CD4-positive, alpha-beta T cell treated with Interleukin-17A for 1 hour (primary cell): Measurements from ENCODE around the gene TRIO.

Experiments
- DNase-seq: peaks from one replicate; pipeline ENCODE4 v3.0.0-alpha.2; 2020

Gene TRIO

GRCh38 chr5:14273207-14273767 lies 130.1 kb downstream of the TRIO start:
- no peak for DNase-seq

GRCh38 chr5:14276380-14276779 lies 133.2 kb downstream of the TRIO start:
- no peak for DNase-seq

GRCh38 chr5:14277385-14278320 lies 134.5 kb downstream of the TRIO start:
- DNase-seq: no peak

DNA sequence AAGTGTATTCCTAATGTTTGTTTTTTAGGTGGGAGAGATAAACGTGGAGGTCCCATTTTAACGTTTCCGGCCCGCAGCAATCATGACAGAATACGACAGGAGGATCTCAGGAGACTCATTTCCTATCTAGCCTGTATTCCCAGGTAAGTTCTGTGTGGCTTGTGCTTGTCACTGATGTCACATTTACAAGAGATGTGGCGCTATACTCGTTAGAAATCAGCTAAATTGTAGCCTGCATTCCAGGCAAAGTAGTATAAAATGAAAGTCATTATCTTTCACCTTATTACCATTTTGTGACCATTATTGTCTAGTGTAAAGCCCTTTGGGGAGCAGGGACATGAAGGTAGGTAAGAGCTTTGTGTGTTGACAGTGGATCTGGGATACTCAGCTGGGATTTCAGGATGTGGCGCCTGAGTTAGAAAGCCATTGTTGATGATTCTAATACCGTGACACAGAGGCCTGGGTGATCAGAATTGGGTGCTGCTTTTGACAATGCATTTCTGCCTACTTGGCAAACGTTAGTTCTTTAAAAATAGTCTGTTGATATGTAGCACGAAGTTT lies 137.2 kb downstream of the TRIO start:
- DNase-seq: no peak

GRCh38 chr5:14281746-14282181 lies 138.6 kb downstream of the TRIO start:
- DNase-seq: no peak

DNA sequence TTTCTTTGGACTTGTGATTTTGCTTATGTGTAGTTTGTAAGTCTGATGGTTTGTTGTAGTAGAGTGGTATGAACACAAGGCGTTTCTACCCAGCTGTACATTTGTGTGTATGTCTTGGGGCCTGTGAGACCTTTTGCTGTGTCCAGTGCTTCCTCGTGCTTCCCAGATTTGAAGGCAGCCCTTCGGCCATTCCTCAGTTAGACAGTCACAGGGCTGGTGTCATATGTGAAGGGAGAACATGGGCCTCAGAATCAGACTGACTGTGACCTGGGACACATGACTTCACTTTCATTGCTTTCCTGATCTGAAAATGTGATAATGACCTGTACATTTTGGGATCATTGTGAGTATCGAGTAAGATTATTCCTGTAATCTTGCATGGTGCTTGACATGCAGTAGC lies 140.0 kb downstream of the TRIO start:
- no peak for DNase-seq

- no peak for DNase-seq
Measured at GRCh38 chr5:14284392-14285148, 141.4 kb downstream of the TRIO start.

- DNase-seq: no peak
Measured at GRCh38 chr5:14286007-14286406, 142.9 kb downstream of the TRIO start.

- DNase-seq: no peak
Measured at GRCh38 chr5:14286574-14287421, 143.7 kb downstream of the TRIO start.

DNA sequence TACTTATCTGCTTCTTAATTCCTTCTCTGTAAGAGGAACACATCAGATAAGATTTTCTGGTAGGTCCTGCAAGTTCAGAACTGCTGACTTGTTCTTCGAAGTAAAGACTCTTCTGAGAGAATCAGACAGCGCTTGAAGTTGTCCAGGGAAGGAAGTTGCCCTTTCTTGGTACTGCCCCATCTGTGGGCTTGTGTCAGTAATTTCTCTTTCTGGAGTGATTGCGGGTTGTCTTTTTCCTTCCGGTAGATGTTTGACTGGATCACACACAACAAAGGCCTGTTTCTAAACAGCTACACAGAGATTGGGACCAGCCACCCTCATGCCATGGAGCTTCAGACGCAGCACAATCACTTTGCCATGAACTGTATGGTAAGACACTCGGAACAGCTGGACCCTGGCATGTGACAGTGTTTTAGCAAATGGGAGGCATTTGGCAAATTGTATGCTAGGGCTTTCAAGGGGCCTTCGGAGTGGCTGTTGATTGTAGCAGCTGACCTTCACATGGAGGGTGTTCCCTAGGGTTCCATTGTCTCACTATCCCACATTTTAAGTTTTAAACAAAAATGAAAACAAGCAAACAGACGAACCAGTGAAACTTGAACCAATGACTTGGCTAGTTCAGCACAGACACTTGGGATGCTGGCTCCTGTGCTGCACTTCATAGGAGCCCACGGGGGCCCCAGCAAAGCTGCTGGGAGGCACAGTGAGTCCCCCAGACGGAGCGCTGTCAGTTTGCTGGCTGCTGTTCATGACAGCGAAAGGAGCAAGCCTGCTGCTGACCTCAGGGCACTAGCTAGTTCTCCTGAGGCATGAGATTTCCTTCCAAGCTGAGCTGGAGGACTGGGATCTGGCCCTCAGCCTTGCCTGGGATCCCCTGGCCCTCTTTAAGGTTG lies 149.9 kb downstream of the TRIO start:
- DNase-seq: no peak

- DNase-seq: no peak
Measured at GRCh38 chr5:14295610-14296009, 152.5 kb downstream of the TRIO start.

- no peak for DNase-seq
Measured at GRCh38 chr5:14296533-14297331, 153.6 kb downstream of the TRIO start.

- no peak for DNase-seq
Measured at GRCh38 chr5:14297697-14298096, 154.6 kb downstream of the TRIO start.

DNA sequence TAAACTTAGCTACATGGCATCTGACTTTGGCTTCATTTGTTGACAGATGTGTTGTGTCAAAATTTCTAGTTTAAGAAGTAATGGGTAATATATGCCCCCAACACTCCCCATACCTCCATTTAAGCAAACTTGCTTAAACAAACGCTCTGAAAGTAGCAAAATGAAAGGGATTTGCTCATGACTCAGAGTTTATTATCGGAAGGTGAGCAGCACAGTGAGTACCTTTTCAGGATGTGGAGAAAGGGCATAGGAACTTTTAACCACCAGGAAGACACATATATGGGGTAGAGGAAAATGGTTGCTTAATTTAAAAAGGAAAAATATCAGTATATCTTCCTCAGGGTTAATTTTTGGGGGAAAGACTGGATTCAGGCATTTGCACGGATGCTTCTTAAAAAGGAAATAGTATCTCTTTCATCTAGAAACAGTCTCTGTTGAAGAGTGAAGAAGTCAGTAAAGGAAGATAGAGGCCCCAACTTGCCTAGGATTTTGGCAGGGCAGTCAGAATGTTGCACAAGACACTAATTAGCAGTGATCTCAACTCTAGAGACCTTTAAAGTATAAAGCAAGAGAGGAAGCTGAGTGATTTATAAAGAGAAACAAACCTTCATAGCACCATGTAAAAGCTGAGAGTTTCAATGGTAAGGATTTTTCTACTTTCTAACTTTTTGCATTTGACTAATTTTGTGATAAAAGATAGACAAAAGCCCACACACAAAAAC lies 155.1 kb downstream of the TRIO start:
- no peak for DNase-seq

GRCh38 chr5:14299666-14300065 lies 156.5 kb downstream of the TRIO start:
- no peak for DNase-seq

GRCh38 chr5:14301186-14301585 lies 158.0 kb downstream of the TRIO start:
- no peak for DNase-seq

DNA sequence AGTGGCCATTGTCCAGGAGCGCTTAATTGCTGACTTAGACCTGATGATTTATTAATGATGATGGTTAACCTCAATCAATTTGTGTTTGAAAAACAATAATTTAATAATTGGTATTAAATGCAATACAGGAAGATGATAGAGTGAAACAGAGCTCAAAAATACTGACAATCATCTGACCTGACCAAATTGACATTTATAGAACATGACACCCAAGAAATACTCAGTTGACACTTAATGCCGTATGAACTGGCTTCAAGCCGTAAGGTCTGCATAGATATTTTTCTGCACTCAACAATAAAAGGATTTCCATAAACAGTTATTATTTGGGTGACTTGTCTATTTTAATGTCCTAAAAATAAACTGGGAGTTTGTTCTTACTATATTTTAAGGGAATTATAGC lies 159.2 kb downstream of the TRIO start:
- no peak for DNase-seq

- no peak for DNase-seq
Measured at GRCh38 chr5:14305045-14305444, 161.9 kb downstream of the TRIO start.

DNA sequence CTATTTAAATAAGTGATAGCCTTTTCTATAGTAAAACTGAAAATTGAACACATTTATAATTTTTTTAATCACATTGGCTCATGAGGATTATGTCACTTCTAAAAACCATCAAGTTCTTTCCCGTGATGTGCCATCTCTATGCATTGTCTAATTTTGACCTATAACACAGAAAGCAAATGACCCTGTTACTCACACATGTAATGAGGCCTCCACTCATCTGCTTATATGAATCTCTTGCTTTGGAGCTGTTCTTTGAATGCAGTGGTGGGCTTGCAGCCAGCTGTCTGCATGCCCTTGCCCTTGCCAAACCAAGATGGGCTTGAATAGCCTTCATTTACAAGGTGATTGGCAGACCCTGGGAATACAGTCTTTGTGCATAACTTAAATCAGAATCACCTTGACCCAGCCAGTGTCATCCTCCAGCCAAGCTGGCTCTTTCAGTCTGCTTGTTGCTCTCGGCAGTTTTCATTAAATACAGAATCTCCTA lies 163.2 kb downstream of the TRIO start:
- DNase-seq: no peak
